ENCODE results near the gene POC1B.

GRCh38 chr12:89529738-89530137, 3.9 kb upstream of the POC1B start:
- TF ChIP-seq YY1 (IDR thresholded peaks at IDR 0.05; ENCODE audit: insufficient read depth, insufficient read length) (no peak), ZNF274 (IDR thresholded peaks at IDR 0.05; ENCODE audit: low read depth, low read length) (no peak), SUZ12 (IDR thresholded peaks at IDR 0.05; ENCODE audit: extremely low read depth, insufficient read depth, insufficient read length) (no peak)

Measured in NT2/D1 (cell line).